Esophagus muscularis mucosa (tissue), 4 donors: ENCODE results near the gene HDAC4. TPM values are rescaled to one million over a fixed set of nuclear protein-coding genes. Genes with fewer than 3 reads are reported as not detected.

Source experiments
- DNase-seq: peaks from one replicate; pipeline ENCODE4 v3.0.0-alpha.2; 2017; ENCODE audit errors: extremely low spot score
- H3K27ac ChIP-seq, 4 donors: fragments of 200-600 bp; sonication (generic); replicated peaks in 1 of 4; 1 replicate in 3 of 4; 2 replicates in 1 of 4; pipeline ENCODE4 v1.5.1; 2016 to 2019; ENCODE audit warnings: mild to moderate bottlenecking in 1 of 4
- H3K27me3 ChIP-seq, 4 donors: fragments of 200-600 bp; sonication (generic); one replicate each; pipeline versions ENCODE4 v1.5.1 to v1.6.0; 2016 to 2019
- H3K36me3 ChIP-seq, 4 donors: fragments of 200-600 bp; sonication (generic); one replicate each; pipeline ENCODE4 v1.5.1; 2016 to 2019
- H3K4me1 ChIP-seq, 4 donors: fragments of 200-600 bp; sonication (generic); one replicate each; pipeline ENCODE4 v1.5.1; 2016 to 2019
- H3K4me3 ChIP-seq, 4 donors: fragments of 200-600 bp; sonication (generic); 1 replicate in 2 of 4; 2 replicates in 2 of 4; pipeline ENCODE4 v1.5.1; 2016 to 2019; ENCODE audit warnings: mild to moderate bottlenecking in 4 of 4, moderate library complexity in 1 of 4
- H3K9me3 ChIP-seq, 4 donors: fragments of 200-600 bp; sonication (generic); 1 replicate in 3 of 4; 2 replicates in 1 of 4; pipeline ENCODE4 v1.5.1; 2016 to 2019
- EP300 ChIP-seq: sonication (generic); formaldehyde crosslinking; IDR thresholded peaks from one replicate; pipeline ENCODE4 v1.6.1; 2017; ENCODE audit warnings: antibody characterized with exemption
- POLR2A ChIP-seq: fragments of 450-650 bp; IDR thresholded peaks from one replicate; pipeline ENCODE4 v1.6.1; 2017; ENCODE audit warnings: antibody characterized with exemption, moderate library complexity, mild to moderate bottlenecking, low read depth
- POLR2AphosphoS5 ChIP-seq, 2 donors: sonication (generic); formaldehyde crosslinking; IDR thresholded peaks; one replicate each; pipeline ENCODE4 v1.6.1; 2017; ENCODE audit warnings: antibody characterized with exemption in 2 of 2
- WGBS: methylation state at CpG from one replicate; pipeline ENCODE4 v1.1.5; 2018; 5-methylcytosine and 5-hydroxymethylcytosine counted together
- intact Hi-C: fragments of 100-400 bp; cut with DNase I; formaldehyde crosslinking; loops from one replicate; pipeline ENCODE4 v1.15.1; 2023
- total RNA-seq, 4 donors: library from RNA; depleted of rRNA; stranded (reverse); fragments of >200 nt; gene quantifications; one replicate each; pipeline versions ENCODE4 v1.1.0 to v1.2.1, GENCODE V29; 2016
- TF ChIP-seq, protein P1 (sequence below), 3 experiments: fragments of 200-600 bp in 2 of 3; fragments of 450-650 bp in 1 of 3; sonication (generic) in 2 of 3; IDR thresholded peaks; one replicate each; pipeline ENCODE4 v1.5.1; 2017 to 2019; ENCODE audit warnings: antibody characterized with exemption in 3 of 3, mild to moderate bottlenecking in 2 of 3, moderate library complexity in 1 of 3

HDAC4 gene
- total RNA-seq, 4 donors from 2014 or later = 59.4 to 119 (median 76.1) TPM

DNA sequence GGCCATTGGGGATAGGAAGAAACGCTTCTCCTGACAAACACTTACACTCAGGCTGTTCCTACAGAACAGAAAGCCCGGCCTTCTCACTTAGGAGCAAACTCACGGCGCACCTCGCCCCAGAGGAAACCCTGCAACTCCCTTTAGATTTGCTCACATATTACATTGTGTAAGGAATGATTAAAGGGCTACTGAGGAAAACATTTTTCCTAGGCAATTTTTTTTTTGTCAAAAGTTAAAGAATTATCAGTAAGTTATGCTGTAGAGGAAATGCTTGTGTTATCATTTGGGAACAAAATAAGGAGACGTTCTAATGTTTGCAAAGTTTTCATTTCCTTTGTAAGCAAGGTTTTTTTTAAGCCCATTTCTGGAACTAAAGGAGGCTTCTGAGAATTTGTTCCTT is 264.1 kb downstream of the HDAC4 start:
- Histone ChIP-seq H3K4me1 (peaks cover 0 to 29% (median 15%) of the 10 kb centered on the region in 4 donors), H3K9me3 (no peaks in the 10 kb centered on the region), H3K4me3 (no peak overlapping the region), H3K27me3 (no peaks in the 10 kb centered on the region), H3K27ac (no peak overlapping the region), H3K36me3 (peaks cover 53 to 97% (median 84%) of the 10 kb centered on the region in 4 donors)
- TF ChIP-seq POLR2AphosphoS5 (IDR thresholded peaks at IDR 0.05) = no peak
- TF ChIP-seq EP300 = no peak
- no peak for TF ChIP-seq POLR2A
- TF ChIP-seq, protein P1, sequence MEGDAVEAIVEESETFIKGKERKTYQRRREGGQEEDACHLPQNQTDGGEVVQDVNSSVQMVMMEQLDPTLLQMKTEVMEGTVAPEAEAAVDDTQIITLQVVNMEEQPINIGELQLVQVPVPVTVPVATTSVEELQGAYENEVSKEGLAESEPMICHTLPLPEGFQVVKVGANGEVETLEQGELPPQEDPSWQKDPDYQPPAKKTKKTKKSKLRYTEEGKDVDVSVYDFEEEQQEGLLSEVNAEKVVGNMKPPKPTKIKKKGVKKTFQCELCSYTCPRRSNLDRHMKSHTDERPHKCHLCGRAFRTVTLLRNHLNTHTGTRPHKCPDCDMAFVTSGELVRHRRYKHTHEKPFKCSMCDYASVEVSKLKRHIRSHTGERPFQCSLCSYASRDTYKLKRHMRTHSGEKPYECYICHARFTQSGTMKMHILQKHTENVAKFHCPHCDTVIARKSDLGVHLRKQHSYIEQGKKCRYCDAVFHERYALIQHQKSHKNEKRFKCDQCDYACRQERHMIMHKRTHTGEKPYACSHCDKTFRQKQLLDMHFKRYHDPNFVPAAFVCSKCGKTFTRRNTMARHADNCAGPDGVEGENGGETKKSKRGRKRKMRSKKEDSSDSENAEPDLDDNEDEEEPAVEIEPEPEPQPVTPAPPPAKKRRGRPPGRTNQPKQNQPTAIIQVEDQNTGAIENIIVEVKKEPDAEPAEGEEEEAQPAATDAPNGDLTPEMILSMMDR (IDR thresholded peaks at IDR 0.05) = no peak
- no peak for DNase-seq
- intact Hi-C loops = no loop called here
- WGBS = 95% methylated on average over 6 of the region's 6 CpGs

DNA sequence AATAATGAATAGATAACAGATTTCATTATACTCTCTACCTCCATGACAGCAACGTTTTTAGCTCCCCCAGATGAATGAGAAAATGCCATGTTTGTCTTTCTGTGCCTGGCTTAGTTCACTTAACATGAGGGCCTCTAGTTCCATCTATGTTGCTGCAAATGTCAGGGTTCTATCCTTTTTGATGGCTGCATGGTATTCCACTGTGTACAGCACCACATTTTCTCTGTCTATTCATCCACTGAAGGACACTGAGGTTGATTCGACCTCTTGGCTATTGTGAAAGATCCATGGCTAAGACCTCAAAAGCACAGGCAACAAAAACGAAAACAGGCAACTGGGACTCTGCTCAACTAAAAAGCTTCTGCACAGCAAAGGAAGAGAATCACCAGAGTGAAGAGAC is 264.6 kb downstream of the HDAC4 start:
- Histone ChIP-seq H3K9me3 (no peaks in the 10 kb centered on the region), H3K27me3 (no peaks in the 10 kb centered on the region), H3K4me3 (no peak overlapping the region), H3K27ac (no peak overlapping the region), H3K4me1 (peaks cover 0 to 28% (median 15%) of the 10 kb centered on the region in 4 donors), H3K36me3 (peaks cover 53 to 97% (median 85%) of the 10 kb centered on the region in 4 donors)
- TF ChIP-seq EP300 = no peak
- TF ChIP-seq POLR2AphosphoS5 (IDR thresholded peaks at IDR 0.05) = no peak
- TF ChIP-seq POLR2A = no peak
- TF ChIP-seq, protein P1 (IDR thresholded peaks at IDR 0.05) = no peak
- 90% methylated on average over 3 of the region's 3 CpGs for WGBS
- DNase-seq = no peak
- intact Hi-C loops = no loop called here

DNA sequence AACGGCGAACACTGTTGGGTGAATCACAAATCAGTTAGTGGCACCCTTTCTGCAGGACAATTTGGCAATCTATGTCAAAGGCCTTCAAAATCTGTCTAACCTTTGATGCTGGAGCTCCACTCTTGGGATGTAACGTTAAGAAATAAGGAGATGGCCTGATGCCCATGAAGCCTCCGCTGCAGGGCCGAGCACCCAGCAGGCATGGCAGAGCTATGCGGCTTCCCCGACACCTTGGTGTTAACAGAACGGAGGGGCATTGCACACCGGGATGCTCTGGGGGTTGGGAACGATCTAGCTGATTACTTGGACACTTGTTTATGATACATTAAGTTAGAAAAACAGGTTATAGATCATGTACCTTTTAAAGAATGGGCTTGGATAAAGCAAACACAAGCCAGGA is 265.3 kb downstream of the HDAC4 start:
- intact Hi-C loops = no loop called here
- TF ChIP-seq POLR2AphosphoS5 (IDR thresholded peaks at IDR 0.05) (no peak), EP300 (no peak), POLR2A (no peak)
- TF ChIP-seq, protein P1 (IDR thresholded peaks at IDR 0.05) = no peak
- no peak for DNase-seq
- Histone ChIP-seq H3K27me3 (no peaks in the 10 kb centered on the region), H3K27ac (no peak overlapping the region), H3K9me3 (no peaks in the 10 kb centered on the region), H3K4me1 (peaks cover 0 to 21% (median 10%) of the 10 kb centered on the region in 4 donors), H3K36me3 (peaks cover 59 to 97% (median 85%) of the 10 kb centered on the region in 4 donors), H3K4me3 (no peak overlapping the region)
- WGBS = 91% methylated on average over 10 of the region's 10 CpGs

DNA sequence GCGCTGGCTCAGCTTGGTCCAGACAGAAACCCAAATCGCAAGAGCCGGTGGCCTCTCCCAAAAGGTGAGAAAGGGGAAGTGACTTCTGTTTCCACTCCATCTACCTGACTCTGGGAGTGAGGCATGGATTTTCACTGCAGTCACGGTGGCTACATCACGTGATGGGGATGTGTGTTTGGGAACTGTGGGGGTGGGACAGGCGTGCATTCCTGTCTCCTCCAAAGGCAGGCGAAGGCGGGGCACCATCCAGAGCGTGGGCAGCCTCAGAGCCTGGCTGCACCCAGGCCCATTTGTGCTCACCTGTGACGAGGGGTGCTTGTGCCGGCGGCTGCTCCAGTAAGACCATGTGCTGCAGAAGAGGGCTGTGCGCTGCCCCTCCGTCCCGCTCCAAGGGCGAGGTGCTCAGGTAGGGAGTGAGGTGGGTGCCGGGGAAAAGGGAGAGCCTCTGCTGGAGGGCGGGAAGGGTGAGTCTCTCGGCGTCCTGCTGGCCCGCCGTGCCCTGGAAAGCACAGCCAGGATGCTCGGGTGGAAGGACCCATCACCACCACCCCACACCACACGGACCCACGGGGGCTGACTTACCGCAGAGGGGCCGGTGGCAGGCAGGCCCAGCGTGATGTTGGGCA is 266.8 kb downstream of the HDAC4 start:
- Histone ChIP-seq H3K9me3 (no peaks in the 10 kb centered on the region), H3K27ac (no peak overlapping the region), H3K36me3 (peaks cover 60 to 98% (median 88%) of the 10 kb centered on the region in 4 donors), H3K4me1 (peaks cover 0 to 18% (median 11%) of the 10 kb centered on the region in 4 donors), H3K4me3 (no peak overlapping the region), H3K27me3 (no peaks in the 10 kb centered on the region)
- 94% methylated on average over 11 of the region's 28 CpGs for WGBS
- intact Hi-C loops = no loop called here
- TF ChIP-seq POLR2A = no peak
- TF ChIP-seq EP300 = no peak
- TF ChIP-seq POLR2AphosphoS5 (IDR thresholded peaks at IDR 0.05) = no peak
- TF ChIP-seq, protein P1 (IDR thresholded peaks at IDR 0.05) = no peak
- no peak for DNase-seq
